Caco-2 (cell line): ENCODE data around the gene ZC3H12C. TPM values are rescaled to one million over a fixed set of nuclear protein-coding genes. Genes with fewer than 3 reads are reported as not detected.

Source experiments
- BruUV-seq: library from RNA; stranded (reverse); fragments of 400-500 nt; replicated peaks from 2 replicates; lab custom pipeline; 2021; lab: Mats Ljungman, UMichigan
- CTCF ChIA-PET: fragments of 300-600 bp; sonication (Branson Sonifier 250); formaldehyde crosslinking; loops from one replicate; lab custom pipeline; 2022; ENCODE audit warnings: antibody characterized with exemption; lab: Charles Lee
- POLR2A ChIA-PET: fragments of 300-600 bp; sonication (Branson Sonifier 250); formaldehyde crosslinking; loops from one replicate; lab custom pipeline; 2022; ENCODE audit warnings: antibody characterized with exemption; lab: Charles Lee
- DNase-seq, 2 experiments: peaks; one replicate each; pipeline versions ENCODE4 v3.0.0 to v3.0.0-alpha.2; 2020 to 2022
- H3K27me3 ChIP-seq: replicated peaks from 2 replicates; pipeline ENCODE4 v1.6.0; 2011; ENCODE audit warnings: low read length; ENCODE audit not compliant: control insufficient read depth, insufficient read depth
- H3K36me3 ChIP-seq: 2 replicates; pipeline ENCODE4 v1.5.1; 2011; ENCODE audit warnings: low read length; ENCODE audit not compliant: control insufficient read depth, insufficient read depth
- H3K4me1 ChIP-seq: fragments of 250-450 bp; sonication (Bioruptor Pico); 2 replicates; pipeline ENCODE4 v1.5.1; 2020; ENCODE audit warnings: mild to moderate bottlenecking
- H3K4me3 ChIP-seq: 2 replicates; pipeline ENCODE4 v1.5.1; 2011; ENCODE audit warnings: low read depth, mild to moderate bottlenecking, control low read depth, low read length
- H3K9me3 ChIP-seq: fragments of 250-450 bp; sonication (Bioruptor Pico); 2 replicates; pipeline ENCODE4 v1.5.1; 2020; ENCODE audit warnings: mild to moderate bottlenecking, moderate library complexity
- H3K27ac Mint-ChIP-seq: one replicate; pipeline ENCODE4 v1.8.0; 2022; ENCODE audit warnings: mixed read lengths; ENCODE audit not compliant: unreplicated experiment
- H3K27me3 Mint-ChIP-seq: one replicate; pipeline ENCODE4 v1.8.0; 2022; ENCODE audit warnings: mixed read lengths; ENCODE audit not compliant: insufficient read depth, unreplicated experiment
- H3K36me3 Mint-ChIP-seq: one replicate; pipeline ENCODE4 v1.8.0; 2022; ENCODE audit warnings: mild to moderate bottlenecking, mixed read lengths; ENCODE audit not compliant: insufficient read depth, unreplicated experiment
- H3K4me1 Mint-ChIP-seq: one replicate; pipeline ENCODE4 v1.8.0; 2022; ENCODE audit warnings: low read depth, mixed read lengths; ENCODE audit not compliant: unreplicated experiment
- H3K4me3 Mint-ChIP-seq: one replicate; pipeline ENCODE4 v1.8.0; 2022; ENCODE audit warnings: mild to moderate bottlenecking, moderate library complexity, mixed read lengths; ENCODE audit not compliant: unreplicated experiment
- H3K9me3 Mint-ChIP-seq: one replicate; pipeline ENCODE4 v1.8.0; 2022; ENCODE audit warnings: mixed read lengths; ENCODE audit not compliant: unreplicated experiment
- CTCF ChIP-seq, 2 experiments: fragments of 200-600 bp in 1 of 2; IDR thresholded peaks; 1 replicate in 1 of 2; 2 replicates in 1 of 2; pipeline versions ENCODE4 v1.5.1 to v1.8.0; 2011 to 2022; ENCODE audit warnings: antibody characterized with exemption in 1 of 2, control low read depth in 1 of 2, inconsistent platforms in 1 of 2, low read depth in 1 of 2, low read length in 1 of 2, mild to moderate bottlenecking in 1 of 2, moderate library complexity in 1 of 2; ENCODE audit not compliant: insufficient read depth in 1 of 2, severe bottlenecking in 1 of 2, unreplicated experiment in 1 of 2
- intact Hi-C: fragments of 100-400 bp; cut with micrococcal nuclease; formaldehyde crosslinking; loops from one replicate; pipeline ENCODE4 v1.10.0; 2022; ENCODE audit not compliant: unreplicated experiment
- total RNA-seq: library from RNA; stranded (reverse); gene quantifications from 2 replicates; pipeline ENCODE4 v1.2.3, GENCODE V29; 2022

ZC3H12C gene
- total RNA-seq, 1 experiment from 2014 or later, result 11.7 TPM

GRCh38 chr11:110077831-110078325 is 15.3 kb upstream of the ZC3H12C start:
- Mint-ChIP-seq H3K4me1 (peaks cover 19% of the 10 kb centered on the region), H3K36me3 (no peaks in the 10 kb centered on the region), H3K27ac (no peak overlapping the region), H3K4me3 (no peak overlapping the region), H3K27me3 (no peaks in the 10 kb centered on the region), H3K9me3 (no peaks in the 10 kb centered on the region)
- intact Hi-C loops, result loop anchor here (5.0 kb wide), 2 partner anchors 61 to 131 kb away; no protein-coding TSS in a partner anchor
- CTCF ChIA-PET, result no interaction called here
- Histone ChIP-seq H3K9me3 (0 out of 2 replicates have a peak, but pooled peaks cover 4% of the 10 kb centered on the region), H3K36me3 (no peaks in the 10 kb centered on the region), H3K27me3 (no peaks in the 10 kb centered on the region), H3K4me1 (peaks cover 33% of the 10 kb centered on the region), H3K4me3 (no peak overlapping the region)
- TF ChIP-seq CTCF (IDR thresholded peaks at IDR 0.05; ENCODE audit: insufficient read depth in 1 of 2, low read depth in 1 of 2, low read length in 1 of 2, severe bottlenecking in 1 of 2, unreplicated experiment in 1 of 2), result no peak
- DNase-seq, result no peak
- POLR2A ChIA-PET, result interaction anchor here (1.7 kb wide), 1 partner anchor 15 kb away, joined by 12 read pairs; the partner anchor contains the start of gene ZC3H12C
- no TSS peak for BruUV-seq

- Histone ChIP-seq H3K27me3 (no peaks in the 10 kb centered on the region), H3K4me1 (peaks cover 33% of the 10 kb centered on the region), H3K36me3 (no peaks in the 10 kb centered on the region), H3K4me3 (no peak overlapping the region), H3K9me3 (0 out of 2 replicates have a peak, but pooled peaks cover 4% of the 10 kb centered on the region)
- Mint-ChIP-seq H3K27ac (no peak overlapping the region), H3K4me1 (peaks cover 19% of the 10 kb centered on the region), H3K9me3 (no peaks in the 10 kb centered on the region), H3K27me3 (no peaks in the 10 kb centered on the region), H3K4me3 (no peak overlapping the region), H3K36me3 (no peaks in the 10 kb centered on the region)
- CTCF ChIA-PET, result no interaction called here
- DNase-seq, result no peak
- no peak for TF ChIP-seq CTCF (IDR thresholded peaks at IDR 0.05; ENCODE audit: insufficient read depth in 1 of 2, low read depth in 1 of 2, low read length in 1 of 2, severe bottlenecking in 1 of 2, unreplicated experiment in 1 of 2)
- BruUV-seq, result no TSS peak
- intact Hi-C loops, result loop anchor here (5.0 kb wide), 2 partner anchors 62 to 132 kb away; no protein-coding TSS in a partner anchor
- POLR2A ChIA-PET, result interaction anchor here (0.8 kb wide), 1 partner anchor 14 kb away, joined by 6 read pairs; no protein-coding TSS in a partner anchor
Observed at GRCh38 chr11:110078923-110079544, 14.2 kb upstream of the ZC3H12C start.

- no peak overlapping the region for H3K27ac Mint-ChIP-seq
- TF ChIP-seq CTCF (IDR thresholded peaks at IDR 0.05; ENCODE audit: insufficient read depth in 1 of 2, low read depth in 1 of 2, low read length in 1 of 2, severe bottlenecking in 1 of 2, unreplicated experiment in 1 of 2), result no peak
- Histone ChIP-seq H3K4me3 (no peak overlapping the region), H3K36me3 (no peaks in the 10 kb centered on the region), H3K9me3 (0 out of 2 replicates have a peak, but pooled peaks cover 4% of the 10 kb centered on the region), H3K27me3 (no peaks in the 10 kb centered on the region), H3K4me1 (peaks cover 33% of the 10 kb centered on the region)
- no peaks in the 10 kb centered on the region for H3K9me3 Mint-ChIP-seq
- H3K27me3 Mint-ChIP-seq, result no peaks in the 10 kb centered on the region
- ChIA-PET POLR2A (interaction anchor here (0.8 kb wide), 1 partner anchor 13 kb away, joined by 6 read pairs; no protein-coding TSS in a partner anchor), CTCF (no interaction called here)
- intact Hi-C loops, result loop anchor here (5.0 kb wide), 2 partner anchors 62 to 132 kb away; no protein-coding TSS in a partner anchor
- no peak for DNase-seq
- BruUV-seq, result no TSS peak
- H3K4me1 Mint-ChIP-seq, result peaks cover 19% of the 10 kb centered on the region
- no peak overlapping the region for H3K4me3 Mint-ChIP-seq
- H3K36me3 Mint-ChIP-seq, result no peaks in the 10 kb centered on the region
Observed at GRCh38 chr11:110079726-110080125, 13.5 kb upstream of the ZC3H12C start.
